GM13977 (cell line): ENCODE results near the gene HAGH.

Experiments
- DNase-seq: peaks from one replicate; pipeline ENCODE4 v3.0.0; 2012; ENCODE audit warnings: low spot score
- in situ Hi-C: fragments of 300-500 bp; cut with MboI; formaldehyde crosslinking; loops from one replicate; pipeline ENCODE4 v1.12.0; 2022; ENCODE audit warnings: low sequenced_read_pairs, low pct_unique_long_range_greater_than_20kb, mixed read lengths, inconsistent platforms; ENCODE audit not compliant: unreplicated experiment
- TF ChIP-seq, protein P1 (sequence below): IDR thresholded peaks from 2 replicates; pipeline ENCODE4 v1.5.1; 2012; ENCODE audit warnings: mild to moderate bottlenecking, control low read depth; ENCODE audit not compliant: insufficient read depth; ENCODE audit errors: extremely low read depth, missing control alignments

The HAGH gene

DNA sequence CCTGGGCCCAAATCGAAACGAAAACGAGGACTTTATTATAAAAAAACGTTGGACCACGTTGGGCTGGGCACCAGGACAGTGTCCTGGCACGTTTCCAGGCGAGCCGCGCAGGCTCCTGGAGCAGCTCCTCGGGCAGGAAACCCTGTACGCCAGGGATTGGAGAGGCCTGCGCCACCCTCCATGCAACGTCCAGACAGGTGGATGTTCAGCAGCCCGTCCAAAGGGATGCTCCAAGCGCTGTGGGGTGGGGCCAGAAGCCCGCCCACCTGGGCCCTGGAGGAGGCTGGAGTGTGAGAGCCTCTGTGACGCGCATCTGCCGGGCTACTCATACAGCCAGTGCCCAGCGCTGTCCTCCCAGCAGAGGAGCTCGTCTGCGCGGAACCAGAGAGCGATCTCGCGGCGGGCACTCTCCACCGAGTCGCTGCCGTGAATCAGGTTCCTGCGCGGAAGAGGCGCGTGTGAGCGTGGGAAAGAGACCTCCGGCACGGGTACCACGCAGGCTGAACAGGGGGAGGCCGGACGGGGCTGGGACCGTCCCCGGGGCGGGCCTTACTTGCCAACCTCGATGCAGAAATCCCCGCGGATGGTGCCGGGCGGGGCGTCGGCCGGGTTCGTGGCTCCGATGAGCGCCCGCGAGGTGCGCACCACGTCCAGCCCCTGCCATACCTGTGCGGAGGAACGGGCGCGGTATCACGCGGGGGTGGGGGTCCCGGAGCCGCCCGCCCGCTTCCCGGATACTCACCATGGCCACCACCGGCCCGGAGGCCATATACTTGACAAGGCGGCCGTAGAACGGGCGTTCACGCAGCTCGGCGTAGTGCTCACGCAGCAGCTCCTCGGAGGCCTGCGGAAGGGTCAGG, 56.1 kb downstream of the HAGH start:
- peak; percentile 86 for DNase-seq
- in situ Hi-C loops, result no loop called here
- TF ChIP-seq, protein P1, sequence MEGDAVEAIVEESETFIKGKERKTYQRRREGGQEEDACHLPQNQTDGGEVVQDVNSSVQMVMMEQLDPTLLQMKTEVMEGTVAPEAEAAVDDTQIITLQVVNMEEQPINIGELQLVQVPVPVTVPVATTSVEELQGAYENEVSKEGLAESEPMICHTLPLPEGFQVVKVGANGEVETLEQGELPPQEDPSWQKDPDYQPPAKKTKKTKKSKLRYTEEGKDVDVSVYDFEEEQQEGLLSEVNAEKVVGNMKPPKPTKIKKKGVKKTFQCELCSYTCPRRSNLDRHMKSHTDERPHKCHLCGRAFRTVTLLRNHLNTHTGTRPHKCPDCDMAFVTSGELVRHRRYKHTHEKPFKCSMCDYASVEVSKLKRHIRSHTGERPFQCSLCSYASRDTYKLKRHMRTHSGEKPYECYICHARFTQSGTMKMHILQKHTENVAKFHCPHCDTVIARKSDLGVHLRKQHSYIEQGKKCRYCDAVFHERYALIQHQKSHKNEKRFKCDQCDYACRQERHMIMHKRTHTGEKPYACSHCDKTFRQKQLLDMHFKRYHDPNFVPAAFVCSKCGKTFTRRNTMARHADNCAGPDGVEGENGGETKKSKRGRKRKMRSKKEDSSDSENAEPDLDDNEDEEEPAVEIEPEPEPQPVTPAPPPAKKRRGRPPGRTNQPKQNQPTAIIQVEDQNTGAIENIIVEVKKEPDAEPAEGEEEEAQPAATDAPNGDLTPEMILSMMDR, result no peak

DNA sequence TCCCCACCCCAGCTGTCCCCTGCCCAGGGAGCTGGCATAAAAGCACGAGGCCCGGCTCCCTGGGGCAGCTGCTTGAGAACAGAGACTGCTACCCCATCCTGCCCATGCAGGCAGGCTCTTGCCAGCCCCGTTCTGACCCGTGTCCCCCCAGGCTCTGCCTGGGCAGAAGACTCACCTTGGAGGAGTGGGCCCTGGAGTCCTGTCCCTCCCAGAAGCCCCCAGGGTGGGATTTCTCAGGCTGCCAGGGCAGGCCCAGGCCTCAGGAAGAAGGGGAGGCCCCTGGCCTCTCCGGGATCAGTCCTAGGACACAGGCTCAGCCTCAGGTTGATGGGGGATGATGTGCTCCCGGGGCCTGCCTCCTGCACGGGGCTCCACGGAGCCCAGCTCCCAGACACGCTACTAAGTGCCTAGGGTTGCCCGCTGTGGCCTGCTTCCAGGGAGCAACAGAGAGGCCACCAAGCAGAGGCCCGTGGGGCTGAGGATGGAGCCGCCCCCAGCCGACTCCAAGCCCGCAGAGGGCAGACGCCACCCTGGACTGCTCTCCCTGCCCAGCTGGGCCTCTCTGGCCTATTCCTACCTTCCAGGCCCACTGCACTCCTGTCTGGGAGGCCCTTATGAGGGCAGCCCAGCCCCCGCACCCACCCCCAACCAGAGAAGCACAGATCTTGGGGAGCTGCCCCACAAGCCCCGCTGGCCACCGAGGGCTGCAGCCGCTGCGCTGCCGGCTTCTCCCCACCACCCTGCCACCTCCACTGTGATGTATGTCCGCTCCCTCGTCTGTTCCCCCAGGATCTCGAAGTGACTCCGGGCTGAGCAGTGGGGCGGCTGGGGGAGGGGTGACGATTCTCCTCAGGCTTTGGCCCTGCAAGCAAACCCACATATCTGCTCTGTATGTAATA, 57.0 kb downstream of the HAGH start:
- TF ChIP-seq, protein P1, result no peak
- in situ Hi-C loops, result no loop called here
- no peak for DNase-seq

DNA sequence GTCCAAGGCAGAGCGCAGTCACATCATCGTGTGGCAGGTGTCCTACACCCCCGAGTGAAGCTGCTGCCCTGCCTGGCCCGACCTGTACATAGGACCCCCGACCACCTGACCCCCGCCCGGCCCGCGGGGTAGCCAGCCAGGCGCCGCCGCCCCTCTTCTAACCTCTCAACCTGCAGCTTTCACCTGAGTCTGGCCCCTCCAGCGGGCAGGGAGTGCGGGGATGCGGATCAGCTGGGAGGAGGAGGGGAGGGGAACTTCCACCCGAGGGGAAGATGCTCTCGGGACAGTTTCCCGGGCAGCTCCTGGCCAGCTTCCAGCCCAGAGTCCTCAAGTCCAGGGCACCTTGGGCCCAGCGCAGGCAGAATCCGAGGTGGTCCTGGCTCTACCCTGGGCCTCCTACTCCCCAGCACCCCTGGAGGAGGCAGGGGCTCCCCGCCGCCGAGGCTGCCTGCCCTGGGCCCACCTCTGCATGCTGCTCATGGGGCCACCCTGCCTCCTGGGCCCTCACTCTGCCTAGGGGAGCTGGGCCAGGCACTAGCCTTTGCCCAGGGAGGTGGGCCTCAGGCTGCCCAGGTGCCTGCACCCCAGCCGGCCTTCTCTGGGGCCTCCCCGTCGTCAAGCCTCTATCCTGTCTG, 57.7 kb downstream of the HAGH start:
- in situ Hi-C loops, result no loop called here
- DNase-seq, result no peak
- TF ChIP-seq, protein P1, result no peak

DNA sequence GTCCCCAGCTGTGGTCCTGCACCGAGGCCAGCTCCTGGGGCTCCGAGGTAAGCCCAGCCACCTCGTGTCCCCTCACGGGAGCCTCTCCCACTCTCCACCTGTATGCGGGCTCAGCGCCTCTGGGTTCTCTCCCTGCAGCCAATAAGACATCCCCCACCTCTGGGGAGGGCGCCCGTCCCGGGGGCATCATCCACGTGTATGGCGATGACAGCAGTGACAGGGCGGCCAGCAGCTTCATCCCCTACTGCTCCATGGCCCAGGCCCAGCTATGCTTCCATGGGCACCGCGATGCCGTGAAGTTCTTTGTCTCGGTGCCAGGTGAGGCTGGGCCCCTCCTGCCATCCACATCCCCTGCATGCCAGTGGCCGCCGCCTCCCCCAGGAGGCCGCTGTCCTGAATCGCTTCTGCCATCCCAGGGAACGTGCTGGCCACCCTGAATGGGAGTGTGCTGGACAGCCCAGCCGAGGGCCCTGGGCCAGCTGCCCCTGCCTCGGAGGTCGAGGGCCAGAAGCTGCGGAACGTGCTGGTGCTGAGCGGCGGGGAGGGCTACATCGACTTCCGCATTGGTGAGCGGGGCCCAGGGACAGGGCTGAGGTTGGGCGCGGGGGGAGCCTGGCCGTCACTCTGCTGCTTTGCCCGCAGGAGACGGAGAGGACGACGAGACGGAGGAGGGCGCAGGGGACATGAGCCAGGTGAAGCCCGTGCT, 58.4 kb downstream of the HAGH start:
- in situ Hi-C loops, result no loop called here
- TF ChIP-seq, protein P1, result no peak
- no peak for DNase-seq

DNA sequence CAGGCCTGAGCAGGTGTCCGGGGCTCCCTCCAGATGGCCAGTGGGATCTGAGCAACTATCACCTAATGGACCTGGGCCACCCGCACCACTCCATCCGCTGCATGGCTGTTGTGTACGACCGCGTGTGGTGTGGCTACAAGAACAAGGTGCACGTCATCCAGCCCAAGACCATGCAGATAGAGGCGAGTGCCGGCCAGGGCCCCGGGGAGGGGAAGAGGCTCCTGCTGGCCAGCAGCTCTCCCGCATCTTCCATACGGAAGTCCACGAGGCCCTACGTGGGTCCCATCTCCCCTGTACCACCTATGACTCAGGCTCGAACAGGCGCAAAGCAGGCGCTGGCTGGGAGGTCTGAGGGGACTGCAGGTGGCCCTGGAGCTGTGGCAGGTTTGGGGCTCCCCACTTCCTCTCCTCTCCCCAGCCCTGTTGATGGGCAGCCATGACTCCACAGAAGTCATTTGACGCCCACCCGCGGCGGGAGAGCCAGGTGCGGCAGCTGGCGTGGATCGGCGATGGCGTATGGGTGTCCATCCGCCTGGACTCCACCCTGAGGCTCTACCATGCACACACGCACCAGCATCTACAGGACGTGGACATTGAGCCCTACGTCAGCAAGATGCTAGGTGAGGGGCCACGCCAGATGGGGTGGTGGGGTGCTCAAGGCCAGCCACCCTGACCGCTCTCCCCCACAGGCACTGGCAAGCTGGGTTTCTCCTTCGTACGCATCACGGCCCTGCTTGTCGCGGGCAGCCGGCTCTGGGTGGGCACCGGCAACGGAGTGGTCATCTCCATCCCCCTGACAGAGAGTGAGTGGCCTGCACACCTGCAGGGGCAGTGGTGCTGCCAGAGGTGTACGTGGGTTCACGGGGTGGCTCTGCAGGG, 59.3 kb downstream of the HAGH start:
- DNase-seq, result no peak
- in situ Hi-C loops, result no loop called here
- TF ChIP-seq, protein P1, result no peak
